Suprapubic skin (tissue), 4 donors: ENCODE results near the gene FCER2. TPM values are rescaled to one million over a fixed set of nuclear protein-coding genes. Genes with fewer than 3 reads are reported as not detected.

ENCODE experiments used
- DNase-seq, 2 donors: peaks; one replicate each; pipeline ENCODE4 v3.0.0-alpha.2; 2019; ENCODE audit warnings: low spot score in 2 of 2
- H3K27ac ChIP-seq: fragments of 200-600 bp; sonication (generic); one replicate; pipeline ENCODE4 v1.5.1; 2019
- H3K27me3 ChIP-seq: fragments of 200-600 bp; sonication (generic); one replicate; pipeline ENCODE4 v1.5.1; 2019
- H3K36me3 ChIP-seq: fragments of 200-600 bp; sonication (generic); one replicate; pipeline ENCODE4 v1.5.1; 2019
- H3K4me1 ChIP-seq: fragments of 200-600 bp; sonication (generic); one replicate; pipeline ENCODE4 v1.5.1; 2019
- H3K4me3 ChIP-seq: fragments of 200-600 bp; sonication (generic); one replicate; pipeline ENCODE4 v1.5.1; 2019; ENCODE audit warnings: mild to moderate bottlenecking
- H3K9me3 ChIP-seq: fragments of 200-600 bp; sonication (generic); one replicate; pipeline ENCODE4 v1.5.1; 2019
- EP300 ChIP-seq: sonication (generic); formaldehyde crosslinking; IDR thresholded peaks from one replicate; pipeline ENCODE4 v1.6.1; 2017; ENCODE audit warnings: antibody characterized with exemption
- POLR2A ChIP-seq, 2 donors: fragments of 450-650 bp; IDR thresholded peaks; one replicate each; pipeline ENCODE4 v1.6.1; 2017; ENCODE audit warnings: antibody characterized with exemption in 2 of 2, mild to moderate bottlenecking in 2 of 2, moderate library complexity in 2 of 2
- POLR2AphosphoS5 ChIP-seq, 3 donors: sonication (generic); formaldehyde crosslinking; IDR thresholded peaks; one replicate each; pipeline ENCODE4 v1.6.1; 2017; ENCODE audit warnings: antibody characterized with exemption in 3 of 3
- WGBS: methylation state at CpG from one replicate; pipeline ENCODE4 v1.1.5; 2018; 5-methylcytosine and 5-hydroxymethylcytosine counted together
- total RNA-seq, 4 donors: library from RNA; depleted of rRNA; stranded (reverse); fragments of >200 nt; gene quantifications; one replicate each; pipeline ENCODE4 v1.1.0, GENCODE V29; 2016
- TF ChIP-seq, protein P1 (sequence below), 2 donors: fragments of 200-600 bp in 1 of 2; fragments of 450-650 bp in 1 of 2; sonication (generic) in 1 of 2; IDR thresholded peaks; one replicate each; pipeline ENCODE4 v1.5.1; 2016 to 2019; ENCODE audit warnings: antibody characterized with exemption in 2 of 2, mild to moderate bottlenecking in 1 of 2, moderate library complexity in 1 of 2

FCER2 gene
- total RNA-seq, 4 donors from 2014 or later, result not detected

DNA sequence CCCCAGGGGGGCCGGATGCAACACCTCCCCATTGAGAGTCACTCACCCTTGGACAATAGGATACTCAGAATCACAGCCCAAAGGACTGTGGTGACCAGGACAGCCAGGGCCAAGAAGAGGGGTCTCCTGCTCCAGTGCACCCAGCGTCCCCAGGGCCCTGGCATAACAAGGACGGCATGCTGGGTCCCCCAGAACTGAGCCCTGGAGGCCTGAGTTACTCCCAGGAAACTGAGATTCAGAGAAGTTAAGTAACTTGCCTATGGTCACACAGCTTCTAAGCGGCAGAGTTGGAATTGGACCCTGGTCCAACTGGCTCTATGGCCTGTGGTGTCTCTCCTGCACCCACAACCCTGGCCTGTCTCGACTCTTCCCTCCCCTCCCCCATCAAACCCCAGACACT is 29.7 kb upstream of the FCER2 start:
- H3K4me3 ChIP-seq, result no peak overlapping the region
- 53% methylated on average over 2 of the region's 5 CpGs for WGBS
- no peak for TF ChIP-seq POLR2A (IDR thresholded peaks at IDR 0.05)
- TF ChIP-seq POLR2AphosphoS5 (IDR thresholded peaks at IDR 0.05), result no peak
- TF ChIP-seq EP300, result no peak
- TF ChIP-seq, protein P1, sequence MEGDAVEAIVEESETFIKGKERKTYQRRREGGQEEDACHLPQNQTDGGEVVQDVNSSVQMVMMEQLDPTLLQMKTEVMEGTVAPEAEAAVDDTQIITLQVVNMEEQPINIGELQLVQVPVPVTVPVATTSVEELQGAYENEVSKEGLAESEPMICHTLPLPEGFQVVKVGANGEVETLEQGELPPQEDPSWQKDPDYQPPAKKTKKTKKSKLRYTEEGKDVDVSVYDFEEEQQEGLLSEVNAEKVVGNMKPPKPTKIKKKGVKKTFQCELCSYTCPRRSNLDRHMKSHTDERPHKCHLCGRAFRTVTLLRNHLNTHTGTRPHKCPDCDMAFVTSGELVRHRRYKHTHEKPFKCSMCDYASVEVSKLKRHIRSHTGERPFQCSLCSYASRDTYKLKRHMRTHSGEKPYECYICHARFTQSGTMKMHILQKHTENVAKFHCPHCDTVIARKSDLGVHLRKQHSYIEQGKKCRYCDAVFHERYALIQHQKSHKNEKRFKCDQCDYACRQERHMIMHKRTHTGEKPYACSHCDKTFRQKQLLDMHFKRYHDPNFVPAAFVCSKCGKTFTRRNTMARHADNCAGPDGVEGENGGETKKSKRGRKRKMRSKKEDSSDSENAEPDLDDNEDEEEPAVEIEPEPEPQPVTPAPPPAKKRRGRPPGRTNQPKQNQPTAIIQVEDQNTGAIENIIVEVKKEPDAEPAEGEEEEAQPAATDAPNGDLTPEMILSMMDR (IDR thresholded peaks at IDR 0.05), result no peak
- H3K9me3 ChIP-seq, result no peaks in the 10 kb centered on the region
- DNase-seq, result no peak
- H3K36me3 ChIP-seq, result no peaks in the 10 kb centered on the region
- H3K4me1 ChIP-seq, result peaks cover 15% of the 10 kb centered on the region
- peaks cover 62% of the 10 kb centered on the region for H3K27me3 ChIP-seq
- no peak overlapping the region for H3K27ac ChIP-seq

DNA sequence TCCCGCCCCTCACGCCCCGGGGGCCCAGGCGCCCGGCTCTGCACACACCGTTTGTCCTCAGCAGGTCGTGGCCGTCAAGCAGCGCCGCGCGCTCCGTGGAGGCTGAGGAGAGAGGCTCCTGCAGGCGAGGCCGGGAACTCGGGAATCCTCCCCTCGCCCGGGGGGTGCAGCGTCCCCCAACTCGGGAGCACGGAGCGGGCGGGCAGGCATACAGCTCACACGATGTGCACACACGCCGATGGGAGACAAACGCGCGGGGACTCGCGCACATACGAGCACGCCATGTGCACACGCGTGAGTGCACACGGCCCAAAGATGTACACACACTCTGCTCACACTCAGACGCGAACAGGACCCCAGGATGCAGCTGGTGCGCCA is 29.3 kb upstream of the FCER2 start:
- Histone ChIP-seq H3K4me3 (no peak overlapping the region), H3K27me3 (peaks cover 66% of the 10 kb centered on the region), H3K9me3 (no peaks in the 10 kb centered on the region), H3K36me3 (no peaks in the 10 kb centered on the region), H3K4me1 (peaks cover 15% of the 10 kb centered on the region), H3K27ac (no peak overlapping the region)
- TF ChIP-seq POLR2A (IDR thresholded peaks at IDR 0.05) (no peak), POLR2AphosphoS5 (IDR thresholded peaks at IDR 0.05) (no peak), EP300 (no peak)
- TF ChIP-seq, protein P1 (IDR thresholded peaks at IDR 0.05), result no peak
- no peak for DNase-seq
- WGBS, result 80% methylated on average over 1 of the region's 39 CpGs

- Histone ChIP-seq H3K4me1 (peaks cover 15% of the 10 kb centered on the region), H3K4me3 (no peak overlapping the region), H3K9me3 (no peaks in the 10 kb centered on the region), H3K36me3 (no peaks in the 10 kb centered on the region), H3K27me3 (peaks cover 66% of the 10 kb centered on the region), H3K27ac (no peak overlapping the region)
- WGBS, result no CpG with 5 or more reads among the region's 78 CpGs
- no peak for TF ChIP-seq POLR2AphosphoS5 (IDR thresholded peaks at IDR 0.05)
- no peak for TF ChIP-seq EP300
- TF ChIP-seq POLR2A (IDR thresholded peaks at IDR 0.05), result no peak
- TF ChIP-seq, protein P1 (IDR thresholded peaks at IDR 0.05), result no peak
- DNase-seq, result no peak
Observed at GRCh38 chr19:7730286-7731217, 28.6 kb upstream of the FCER2 start.

DNA sequence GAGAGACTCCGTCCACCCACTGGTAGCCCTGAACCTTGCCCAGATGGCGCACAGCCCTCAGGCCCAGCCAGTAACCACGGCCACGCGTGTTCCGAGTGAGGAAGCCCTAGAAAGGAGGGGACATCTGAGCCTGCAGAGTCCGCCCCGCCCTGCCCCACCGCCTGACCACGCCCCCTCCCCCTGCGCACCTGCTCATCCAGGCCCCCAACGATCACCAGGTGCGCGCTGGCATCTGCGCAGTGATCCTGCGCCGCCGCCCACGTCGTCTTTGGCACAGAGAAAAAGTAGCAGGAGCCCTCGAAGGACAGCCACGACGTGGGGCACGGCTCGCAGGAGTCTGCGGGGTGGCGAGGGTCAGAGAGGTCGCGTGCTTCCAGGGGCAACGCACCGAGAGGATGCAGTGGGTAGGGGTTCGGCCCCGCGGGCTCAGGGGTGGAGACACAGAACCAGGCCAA is 27.9 kb upstream of the FCER2 start:
- H3K4me3 ChIP-seq, result no peak overlapping the region
- no peak overlapping the region for H3K27ac ChIP-seq
- no peaks in the 10 kb centered on the region for H3K9me3 ChIP-seq
- TF ChIP-seq, protein P1 (IDR thresholded peaks at IDR 0.05), result no peak
- TF ChIP-seq EP300 (no peak), POLR2A (IDR thresholded peaks at IDR 0.05) (no peak), POLR2AphosphoS5 (IDR thresholded peaks at IDR 0.05) (no peak)
- peaks cover 15% of the 10 kb centered on the region for H3K4me1 ChIP-seq
- H3K36me3 ChIP-seq, result no peaks in the 10 kb centered on the region
- WGBS, result 18% methylated on average over 4 of the region's 34 CpGs
- no peak for DNase-seq
- peaks cover 65% of the 10 kb centered on the region for H3K27me3 ChIP-seq

- WGBS, result 9% methylated on average over 13 of the region's 16 CpGs
Observed at GRCh38 chr19:7729211-7729610, 27.3 kb upstream of the FCER2 start.

More at GRCh38 chr19:7729211-7729610, 27.3 kb upstream of the FCER2 start:
- Histone ChIP-seq H3K4me1 (peaks cover 15% of the 10 kb centered on the region), H3K27ac (no peak overlapping the region), H3K36me3 (no peaks in the 10 kb centered on the region), H3K4me3 (no peak overlapping the region), H3K9me3 (no peaks in the 10 kb centered on the region), H3K27me3 (peaks cover 61% of the 10 kb centered on the region)
- TF ChIP-seq POLR2AphosphoS5 (IDR thresholded peaks at IDR 0.05) (no peak), POLR2A (IDR thresholded peaks at IDR 0.05) (no peak), EP300 (no peak)
- TF ChIP-seq, protein P1 (IDR thresholded peaks at IDR 0.05), result no peak
- DNase-seq, result no peak
